WERI-Rb-1 (cell line): ENCODE data around the gene PSRC1.

Source experiments
- DNase-seq: peaks from one replicate; pipeline ENCODE4 v3.0.0-alpha.2; 2020
- H3K27ac ChIP-seq: fragments of 250-450 bp; sonication (Bioruptor Pico); 2 replicates; pipeline ENCODE4 v1.5.1; 2020; ENCODE audit warnings: mild to moderate bottlenecking, moderate library complexity
- H3K27me3 ChIP-seq: fragments of 250-450 bp; sonication (Bioruptor Pico); 2 replicates; pipeline ENCODE4 v1.5.1; 2021; ENCODE audit warnings: mild to moderate bottlenecking, low read depth, moderate library complexity; ENCODE audit not compliant: insufficient read depth, severe bottlenecking
- H3K36me3 ChIP-seq: fragments of 250-450 bp; sonication (Bioruptor Pico); 2 replicates; pipeline ENCODE4 v1.5.1; 2020; ENCODE audit warnings: mild to moderate bottlenecking, moderate library complexity
- H3K4me3 ChIP-seq: 2 replicates; pipeline ENCODE4 v1.5.1; 2011; ENCODE audit warnings: low read depth, mild to moderate bottlenecking, control low read depth, low read length
- H3K9me3 ChIP-seq: fragments of 250-450 bp; sonication (Bioruptor Pico); 2 replicates; pipeline ENCODE4 v1.5.1; 2021; ENCODE audit warnings: mild to moderate bottlenecking, moderate library complexity; ENCODE audit not compliant: severe bottlenecking
- CTCF ChIP-seq: IDR thresholded peaks from 2 replicates; pipeline ENCODE4 v1.5.1; 2011; ENCODE audit warnings: low read depth, mild to moderate bottlenecking, control low read depth, inconsistent platforms, low read length

PSRC1 gene

DNA sequence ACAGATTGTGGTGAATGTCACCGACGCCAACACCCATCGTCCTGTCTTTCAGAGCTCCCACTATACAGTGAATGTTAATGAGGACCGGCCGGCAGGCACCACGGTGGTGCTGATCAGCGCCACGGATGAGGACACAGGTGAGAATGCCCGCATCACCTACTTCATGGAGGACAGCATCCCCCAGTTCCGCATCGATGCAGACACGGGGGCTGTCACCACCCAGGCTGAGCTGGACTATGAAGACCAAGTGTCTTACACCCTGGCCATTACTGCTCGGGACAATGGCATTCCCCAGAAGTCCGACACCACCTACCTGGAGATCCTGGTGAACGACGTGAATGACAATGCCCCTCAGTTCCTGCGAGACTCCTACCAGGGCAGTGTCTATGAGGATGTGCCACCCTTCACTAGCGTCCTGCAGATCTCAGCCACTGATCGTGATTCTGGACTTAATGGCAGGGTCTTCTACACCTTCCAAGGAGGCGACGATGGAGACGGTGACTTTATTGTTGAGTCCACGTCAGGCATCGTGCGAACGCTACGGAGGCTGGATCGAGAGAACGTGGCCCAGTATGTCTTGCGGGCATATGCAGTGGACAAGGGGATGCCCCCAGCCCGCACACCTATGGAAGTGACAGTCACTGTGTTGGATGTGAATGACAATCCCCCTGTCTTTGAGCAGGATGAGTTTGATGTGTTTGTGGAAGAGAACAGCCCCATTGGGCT lies 30.6 kb downstream of the PSRC1 start:
- H3K27ac ChIP-seq, result no peak overlapping the region
- DNase-seq, result no peak

GRCh38 chr1:109251277-109252166 lies 31.4 kb downstream of the PSRC1 start:
- TF ChIP-seq CTCF, result no peak
- H3K27me3 ChIP-seq, result no peaks in the 10 kb centered on the region
- peaks cover 39% of the 10 kb centered on the region for H3K36me3 ChIP-seq
- no peak overlapping the region for H3K27ac ChIP-seq
- H3K9me3 ChIP-seq, result peaks cover 10% of the 10 kb centered on the region
- H3K4me3 ChIP-seq, result no peak overlapping the region
- no peak for DNase-seq

More for the DNA sequence above, 30.6 kb downstream of the PSRC1 start:
- peaks cover 10% of the 10 kb centered on the region for H3K9me3 ChIP-seq
- H3K27me3 ChIP-seq, result no peaks in the 10 kb centered on the region
- peaks cover 43% of the 10 kb centered on the region for H3K36me3 ChIP-seq
- no peak overlapping the region for H3K4me3 ChIP-seq
- TF ChIP-seq CTCF, result no peak

DNA sequence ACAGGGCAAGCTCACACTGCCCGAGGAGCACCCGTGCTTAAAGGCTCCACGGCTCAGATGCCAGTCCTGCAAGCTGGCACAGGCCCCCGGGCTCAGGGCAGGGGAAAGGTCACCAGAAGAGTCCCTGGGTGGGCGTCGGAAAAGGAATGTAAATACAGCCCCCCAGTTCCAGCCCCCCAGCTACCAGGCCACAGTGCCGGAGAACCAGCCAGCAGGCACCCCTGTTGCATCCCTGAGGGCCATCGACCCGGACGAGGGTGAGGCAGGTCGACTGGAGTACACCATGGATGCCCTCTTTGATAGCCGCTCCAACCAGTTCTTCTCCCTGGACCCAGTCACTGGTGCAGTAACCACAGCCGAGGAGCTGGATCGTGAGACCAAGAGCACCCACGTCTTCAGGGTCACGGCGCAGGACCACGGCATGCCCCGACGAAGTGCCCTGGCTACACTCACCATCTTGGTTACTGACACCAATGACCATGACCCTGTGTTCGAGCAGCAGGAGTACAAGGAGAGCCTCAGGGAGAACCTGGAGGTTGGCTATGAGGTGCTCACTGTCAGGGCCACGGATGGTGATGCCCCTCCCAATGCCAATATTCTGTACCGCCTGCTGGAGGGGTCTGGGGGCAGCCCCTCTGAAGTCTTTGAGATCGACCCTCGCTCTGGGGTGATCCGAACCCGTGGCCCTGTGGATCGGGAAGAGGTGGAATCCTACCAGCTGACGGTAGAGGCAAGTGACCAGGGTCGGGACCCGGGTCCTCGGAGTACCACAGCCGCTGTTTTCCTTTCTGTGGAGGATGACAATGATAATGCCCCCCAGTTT lies 32.3 kb downstream of the PSRC1 start:
- Histone ChIP-seq H3K27me3 (no peaks in the 10 kb centered on the region), H3K4me3 (peak overlapping the region; percentile 42), H3K36me3 (peaks cover 39% of the 10 kb centered on the region), H3K27ac (no peak overlapping the region), H3K9me3 (peaks cover 10% of the 10 kb centered on the region)
- no peak for DNase-seq
- TF ChIP-seq CTCF, result no peak

DNA sequence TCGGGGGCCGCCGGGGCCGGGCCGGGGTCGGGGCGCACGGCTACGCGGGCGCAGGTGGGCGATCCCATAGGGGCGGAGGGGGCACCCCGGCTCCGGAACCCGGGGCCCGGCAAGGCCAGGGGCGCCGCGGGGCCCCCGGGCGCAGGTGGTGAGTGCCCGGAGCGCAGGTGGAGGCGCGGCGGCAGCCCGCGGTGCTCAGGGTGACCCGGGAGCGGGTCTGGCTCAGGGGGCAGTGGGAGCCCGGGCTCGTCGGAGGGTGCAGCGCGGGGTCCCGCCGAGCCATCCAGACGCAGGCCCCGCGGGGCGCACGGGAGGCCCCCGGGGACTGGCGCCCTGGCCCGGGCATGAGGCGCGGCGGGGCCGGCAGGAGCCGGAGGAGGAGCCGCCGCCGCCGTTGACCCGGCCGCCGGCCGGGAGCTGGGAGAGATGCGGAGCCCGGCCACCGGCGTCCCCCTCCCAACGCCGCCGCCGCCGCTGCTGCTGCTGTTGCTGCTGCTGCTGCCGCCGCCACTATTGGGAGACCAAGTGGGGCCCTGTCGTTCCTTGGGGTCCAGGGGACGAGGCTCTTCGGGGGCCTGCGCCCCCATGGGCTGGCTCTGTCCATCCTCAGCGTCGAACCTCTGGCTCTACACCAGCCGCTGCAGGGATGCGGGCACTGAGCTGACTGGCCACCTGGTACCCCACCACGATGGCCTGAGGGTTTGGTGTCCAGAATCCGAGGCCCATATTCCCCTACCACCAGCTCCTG lies 33.1 kb downstream of the PSRC1 start:
- DNase-seq, result no peak
- Histone ChIP-seq H3K27me3 (no peaks in the 10 kb centered on the region), H3K9me3 (peaks cover 10% of the 10 kb centered on the region), H3K36me3 (peaks cover 39% of the 10 kb centered on the region), H3K4me3 (peak overlapping the region; percentile 42), H3K27ac (no peak overlapping the region)
- no peak for TF ChIP-seq CTCF
